Measurements from ENCODE around the gene C2CD4B.

The C2CD4B gene

GRCh38 chr15:62187910-62188309, 22.8 kb upstream of the C2CD4B start:
- TF ChIP-seq CTCF (IDR thresholded peaks at IDR 0.05; ENCODE audit: insufficient read depth, low read length): no peak
- TF ChIP-seq REST (IDR thresholded peaks at IDR 0.05; ENCODE audit: insufficient replicate concordance, low read depth): no peak
- no peak for TF ChIP-seq SPI1 (IDR thresholded peaks at IDR 0.05; ENCODE audit: borderline replicate concordance, low read depth)
- no peak for TF ChIP-seq GABPA (IDR thresholded peaks at IDR 0.05; ENCODE audit: low read depth)
- TF ChIP-seq POLR2AphosphoS5 (IDR thresholded peaks at IDR 0.05; ENCODE audit: low read depth): no peak
- H3K27ac ChIP-seq (replicated peaks): no peak overlapping the region
- DNase-seq (ENCODE audit: low read depth in 1 of 2, low spot score in 1 of 2): no peak

GRCh38 chr15:62187425-62187824, 22.3 kb upstream of the C2CD4B start:
- Histone ChIP-seq H3K27me3 (ENCODE audit: insufficient read depth, poor library complexity, severe bottlenecking) (peaks cover 3% of the 10 kb centered on the region), H3K27ac (replicated peaks) (no peak overlapping the region), H3K4me3 (replicated peaks; ENCODE audit: insufficient read depth, low read length) (no peak overlapping the region)
- no peak for DNase-seq (ENCODE audit: low read depth in 1 of 2, low spot score in 1 of 2)
- TF ChIP-seq POLR2AphosphoS5 (IDR thresholded peaks at IDR 0.05; ENCODE audit: low read depth) (no peak), REST (IDR thresholded peaks at IDR 0.05; ENCODE audit: insufficient replicate concordance, low read depth) (no peak), CTCF (IDR thresholded peaks at IDR 0.05; ENCODE audit: insufficient read depth, low read length) (no peak), SPI1 (IDR thresholded peaks at IDR 0.05; ENCODE audit: borderline replicate concordance, low read depth) (no peak), GABPA (IDR thresholded peaks at IDR 0.05; ENCODE audit: low read depth) (no peak)

More at GRCh38 chr15:62187910-62188309, 22.8 kb upstream of the C2CD4B start:
- Histone ChIP-seq H3K27me3 (ENCODE audit: insufficient read depth, poor library complexity, severe bottlenecking) (peaks cover 3% of the 10 kb centered on the region), H3K4me3 (replicated peaks; ENCODE audit: insufficient read depth, low read length) (no peak overlapping the region)

GRCh38 chr15:62186578-62186977, 21.5 kb upstream of the C2CD4B start:
- DNase-seq (ENCODE audit: low read depth in 1 of 2, low spot score in 1 of 2): no peak
- H3K27me3 ChIP-seq (ENCODE audit: insufficient read depth, poor library complexity, severe bottlenecking): peaks cover 3% of the 10 kb centered on the region
- H3K4me3 ChIP-seq (replicated peaks; ENCODE audit: insufficient read depth, low read length): no peak overlapping the region
- no peak overlapping the region for H3K27ac ChIP-seq (replicated peaks)
- TF ChIP-seq GABPA (IDR thresholded peaks at IDR 0.05; ENCODE audit: low read depth) (no peak), CTCF (IDR thresholded peaks at IDR 0.05; ENCODE audit: insufficient read depth, low read length) (no peak), POLR2AphosphoS5 (IDR thresholded peaks at IDR 0.05; ENCODE audit: low read depth) (no peak), REST (IDR thresholded peaks at IDR 0.05; ENCODE audit: insufficient replicate concordance, low read depth) (no peak), SPI1 (IDR thresholded peaks at IDR 0.05; ENCODE audit: borderline replicate concordance, low read depth) (no peak)

Data from HL-60 (cell line).